Colonic mucosa (tissue), 4 donors: ENCODE results near the gene CHPF. TPM values are rescaled to one million over a fixed set of nuclear protein-coding genes. Genes with fewer than 3 reads are reported as not detected.

Source experiments
- DNase-seq: peaks from one replicate; pipeline ENCODE4 v3.0.0-alpha.2; 2020
- H3K27ac ChIP-seq: fragments of 200-600 bp; one replicate; pipeline ENCODE4 v1.8.0; 2021
- H3K27me3 ChIP-seq: fragments of 200-600 bp; one replicate; pipeline ENCODE4 v1.8.0; 2021
- H3K36me3 ChIP-seq: fragments of 200-600 bp; one replicate; pipeline ENCODE4 v1.8.0; 2021
- H3K4me1 ChIP-seq: fragments of 200-600 bp; one replicate; pipeline ENCODE4 v1.8.0; 2021; ENCODE audit warnings: mild to moderate bottlenecking
- H3K4me3 ChIP-seq: fragments of 200-600 bp; one replicate; pipeline ENCODE4 v1.8.0; 2021
- H3K9ac ChIP-seq, 2 donors: one replicate each; pipeline ENCODE4 v1.7.0; 2013; ENCODE audit warnings: control low read depth in 2 of 2, low read depth in 2 of 2, low read length in 2 of 2
- H3K9me3 ChIP-seq: fragments of 200-600 bp; one replicate; pipeline ENCODE4 v1.8.0; 2021
- CTCF ChIP-seq: fragments of 200-600 bp; IDR thresholded peaks from one replicate; pipeline ENCODE4 v1.8.0; 2022; ENCODE audit warnings: antibody characterized with exemption, mild to moderate bottlenecking
- intact Hi-C: fragments of 100-400 bp; cut with DNase I; formaldehyde crosslinking; loops from one replicate; pipeline ENCODE4 v1.14.1; 2022
- total RNA-seq, 2 donors: library from RNA; stranded (reverse); fragmentation: NEBNext Ultra II Directional in 1 of 2; extraction: Animal tissue kit (Norgen Biotek cat#: 25700) in 1 of 2; gene quantifications; one replicate each; pipeline ENCODE4 v1.2.1, GENCODE V29; 2021
- donor health status: healthy.
- donor health status: DM: no; HTN: no; CAD: no.
- donor health status: DM: no; HTN: no; CAD: no.

The CHPF gene
- total RNA-seq, 2 donors from 2014 or later: 43.1 to 43.5 TPM

- TF ChIP-seq CTCF: no peak
- no peaks in the 10 kb centered on the region for H3K9me3 ChIP-seq
- H3K4me3 ChIP-seq: no peak overlapping the region
- no peaks in the 10 kb centered on the region for H3K4me1 ChIP-seq
- H3K27ac ChIP-seq: no peak overlapping the region
- H3K36me3 ChIP-seq: no peaks in the 10 kb centered on the region
- H3K27me3 ChIP-seq: peaks cover 44% of the 10 kb centered on the region
- intact Hi-C loops: no loop called here
- DNase-seq: no peak
- H3K9ac ChIP-seq: no peak overlapping the region
Measured at GRCh38 chr2:219516888-219517287, 26.7 kb downstream of the CHPF start.

GRCh38 chr2:219515874-219516629 lies 27.6 kb downstream of the CHPF start:
- no peak overlapping the region for H3K27ac ChIP-seq
- intact Hi-C loops: no loop called here
- no peak for TF ChIP-seq CTCF
- no peaks in the 10 kb centered on the region for H3K9me3 ChIP-seq
- no peaks in the 10 kb centered on the region for H3K4me1 ChIP-seq
- H3K4me3 ChIP-seq: no peak overlapping the region
- no peaks in the 10 kb centered on the region for H3K36me3 ChIP-seq
- H3K27me3 ChIP-seq: peaks cover 43% of the 10 kb centered on the region
- no peak for DNase-seq
- no peak overlapping the region for H3K9ac ChIP-seq

GRCh38 chr2:219514836-219515235 lies 28.8 kb downstream of the CHPF start:
- no peaks in the 10 kb centered on the region for H3K36me3 ChIP-seq
- no peaks in the 10 kb centered on the region for H3K4me1 ChIP-seq
- H3K4me3 ChIP-seq: no peak overlapping the region
- no peak for DNase-seq
- no peak for TF ChIP-seq CTCF
- H3K9me3 ChIP-seq: no peaks in the 10 kb centered on the region
- H3K27ac ChIP-seq: no peak overlapping the region
- intact Hi-C loops: no loop called here
- peaks cover 44% of the 10 kb centered on the region for H3K27me3 ChIP-seq
- no peak overlapping the region for H3K9ac ChIP-seq

GRCh38 chr2:219514196-219514761 lies 29.3 kb downstream of the CHPF start, which contains the start of gene ASIC4:
Gene ASIC4 (plus strand): TSS chr2:219514482. CDS start chr2:219514725, 243 bp downstream.
- Histone ChIP-seq H3K9me3 (no peaks in the 10 kb centered on the region), H3K27me3 (peaks cover 44% of the 10 kb centered on the region), H3K36me3 (no peaks in the 10 kb centered on the region), H3K27ac (no peak within 1 kb of the TSS), H3K9ac (no peak within 1 kb of the TSS), H3K4me3 (no peak within 1 kb of the TSS), H3K4me1 (no peaks in the 10 kb centered on the region)
- no peak for TF ChIP-seq CTCF
- intact Hi-C loops: no loop called here
- DNase-seq: no peak

- Histone ChIP-seq H3K4me3 (no peak overlapping the region), H3K4me1 (no peaks in the 10 kb centered on the region), H3K27me3 (peaks cover 44% of the 10 kb centered on the region), H3K9ac (no peak overlapping the region), H3K9me3 (no peaks in the 10 kb centered on the region), H3K36me3 (no peaks in the 10 kb centered on the region), H3K27ac (no peak overlapping the region)
- no peak for DNase-seq
- intact Hi-C loops: no loop called here
- TF ChIP-seq CTCF: no peak
Measured at GRCh38 chr2:219513787-219514186, 29.8 kb downstream of the CHPF start.
